ENCODE measurements around the gene ABCA9. TPM values are rescaled to one million over a fixed set of nuclear protein-coding genes. Genes with fewer than 3 reads are reported as not detected.

Gene ABCA9
- total RNA-seq, 1 donor: 23.2 TPM

DNA sequence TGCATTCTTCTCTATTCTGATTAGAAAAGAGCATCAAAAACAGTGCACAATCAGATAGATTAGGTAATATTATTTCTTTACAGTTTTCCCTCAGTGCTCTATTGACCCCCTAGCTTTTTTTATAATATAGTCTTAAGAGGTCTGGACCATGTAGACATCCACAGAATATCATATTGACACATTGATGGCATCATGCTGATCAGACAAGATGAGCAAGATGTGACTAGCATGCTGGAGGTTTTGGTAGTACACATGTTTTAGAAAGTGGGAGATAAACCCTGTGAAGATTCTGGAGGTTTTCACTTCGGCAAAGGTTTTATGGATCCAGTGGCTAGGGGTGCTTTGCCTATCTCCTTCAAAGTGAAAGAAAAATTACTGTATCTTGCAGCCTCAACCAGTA, 102.8 kb downstream of the ABCA9 start:
- H2AFZ ChIP-seq (ENCODE audit: low read length): no peak overlapping the region
- no peaks in the 10 kb centered on the region for H4K20me1 ChIP-seq (ENCODE audit: insufficient read depth, low read length)
- H3K27ac ChIP-seq (ENCODE audit: low read depth, low read length): no peak overlapping the region
- H3K4me3 ChIP-seq (ENCODE audit: insufficient read depth, low read length): no peak overlapping the region
- DNase-seq (ENCODE audit: insufficient read length, low spot score, missing footprints): no peak
- H3K4me2 ChIP-seq (ENCODE audit: insufficient read depth, low read length): no peak overlapping the region
- H3K4me1 ChIP-seq (ENCODE audit: insufficient read depth, low read length): peaks cover 13% of the 10 kb centered on the region
- H3K79me2 ChIP-seq (ENCODE audit: insufficient read depth, low read length): peaks cover 6% of the 10 kb centered on the region
- TF ChIP-seq, protein P1, sequence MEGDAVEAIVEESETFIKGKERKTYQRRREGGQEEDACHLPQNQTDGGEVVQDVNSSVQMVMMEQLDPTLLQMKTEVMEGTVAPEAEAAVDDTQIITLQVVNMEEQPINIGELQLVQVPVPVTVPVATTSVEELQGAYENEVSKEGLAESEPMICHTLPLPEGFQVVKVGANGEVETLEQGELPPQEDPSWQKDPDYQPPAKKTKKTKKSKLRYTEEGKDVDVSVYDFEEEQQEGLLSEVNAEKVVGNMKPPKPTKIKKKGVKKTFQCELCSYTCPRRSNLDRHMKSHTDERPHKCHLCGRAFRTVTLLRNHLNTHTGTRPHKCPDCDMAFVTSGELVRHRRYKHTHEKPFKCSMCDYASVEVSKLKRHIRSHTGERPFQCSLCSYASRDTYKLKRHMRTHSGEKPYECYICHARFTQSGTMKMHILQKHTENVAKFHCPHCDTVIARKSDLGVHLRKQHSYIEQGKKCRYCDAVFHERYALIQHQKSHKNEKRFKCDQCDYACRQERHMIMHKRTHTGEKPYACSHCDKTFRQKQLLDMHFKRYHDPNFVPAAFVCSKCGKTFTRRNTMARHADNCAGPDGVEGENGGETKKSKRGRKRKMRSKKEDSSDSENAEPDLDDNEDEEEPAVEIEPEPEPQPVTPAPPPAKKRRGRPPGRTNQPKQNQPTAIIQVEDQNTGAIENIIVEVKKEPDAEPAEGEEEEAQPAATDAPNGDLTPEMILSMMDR (IDR thresholded peaks at IDR 0.05; ENCODE audit: extremely low read depth, low read depth, low read length): no peak
- no peaks in the 10 kb centered on the region for H3K36me3 ChIP-seq (ENCODE audit: insufficient read depth, low read length)
- no peaks in the 10 kb centered on the region for H3K27me3 ChIP-seq (ENCODE audit: insufficient read depth, low read length)
- H3K9me3 ChIP-seq (ENCODE audit: low read depth, low read length): no peaks in the 10 kb centered on the region

DNA sequence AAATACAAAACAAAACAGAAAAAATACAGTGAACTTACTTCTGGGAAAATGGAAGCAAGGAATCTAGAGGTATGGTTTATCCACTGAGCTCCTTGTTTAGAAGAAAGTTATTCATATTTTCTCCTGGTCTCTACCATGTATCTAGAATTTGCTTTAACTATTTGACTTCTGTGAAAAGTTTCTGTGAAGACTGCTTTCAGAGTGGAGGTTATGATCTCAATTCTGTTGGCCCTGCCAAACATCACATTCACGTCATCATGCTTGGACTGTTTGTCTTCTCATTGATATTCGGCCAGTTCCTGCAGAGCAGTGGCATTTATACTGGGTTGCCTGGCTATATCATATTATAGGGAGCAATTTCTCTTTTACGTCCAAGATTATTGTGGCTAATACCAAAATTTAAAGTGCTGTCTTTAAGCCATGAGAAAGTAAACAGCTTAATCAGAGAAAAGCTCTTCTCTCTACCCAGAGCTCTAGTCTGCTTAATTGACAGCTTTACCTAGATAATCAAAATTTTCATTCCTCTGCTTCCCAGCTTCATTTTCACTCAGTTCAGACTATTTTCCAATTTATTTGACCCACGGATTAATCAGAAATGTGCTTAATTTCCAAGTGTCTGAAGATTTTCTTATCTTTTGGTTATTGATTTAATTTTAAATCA, 105.4 kb downstream of the ABCA9 start, which contains the start of gene ABCA8:
Gene ABCA8, minus strand, starts transcription at position 212 of the 661 bp plus-strand sequence. CDS start 13,358 bp downstream, outside the sequence.
- TF ChIP-seq, protein P1 (IDR thresholded peaks at IDR 0.05; ENCODE audit: extremely low read depth, low read depth, low read length): no peak
- no peak for DNase-seq (ENCODE audit: insufficient read length, low spot score, missing footprints)
- Histone ChIP-seq H3K36me3 (ENCODE audit: insufficient read depth, low read length) (no peaks in the 10 kb centered on the region), H3K9me3 (ENCODE audit: low read depth, low read length) (no peaks in the 10 kb centered on the region), H3K27ac (ENCODE audit: low read depth, low read length) (peak within 1 kb of the TSS; percentile 88), H4K20me1 (ENCODE audit: insufficient read depth, low read length) (no peaks in the 10 kb centered on the region), H3K4me1 (ENCODE audit: insufficient read depth, low read length) (peaks cover 13% of the 10 kb centered on the region), H3K79me2 (ENCODE audit: insufficient read depth, low read length) (peaks cover 8% of the 10 kb centered on the region), H3K27me3 (ENCODE audit: insufficient read depth, low read length) (no peaks in the 10 kb centered on the region), H3K4me3 (ENCODE audit: insufficient read depth, low read length) (peak within 1 kb of the TSS; percentile 69), H2AFZ (ENCODE audit: low read length) (peak within 1 kb of the TSS; percentile 85), H3K4me2 (ENCODE audit: insufficient read depth, low read length) (peak within 1 kb of the TSS; percentile 70)

GRCh38 chr17:68954146-68954896, 106.4 kb downstream of the ABCA9 start:
- peak overlapping the region; percentile 88 for H3K27ac ChIP-seq (ENCODE audit: low read depth, low read length)
- H2AFZ ChIP-seq (ENCODE audit: low read length): peak overlapping the region; percentile 42

More at GRCh38 chr17:68954146-68954896, 106.4 kb downstream of the ABCA9 start:
- DNase-seq (ENCODE audit: insufficient read length, low spot score, missing footprints): no peak
- Histone ChIP-seq H3K27me3 (ENCODE audit: insufficient read depth, low read length) (no peaks in the 10 kb centered on the region), H3K4me1 (ENCODE audit: insufficient read depth, low read length) (peaks cover 13% of the 10 kb centered on the region), H4K20me1 (ENCODE audit: insufficient read depth, low read length) (no peaks in the 10 kb centered on the region), H3K79me2 (ENCODE audit: insufficient read depth, low read length) (peaks cover 8% of the 10 kb centered on the region), H3K4me2 (ENCODE audit: insufficient read depth, low read length) (peak overlapping the region; percentile 70), H3K9me3 (ENCODE audit: low read depth, low read length) (no peaks in the 10 kb centered on the region), H3K36me3 (ENCODE audit: insufficient read depth, low read length) (no peaks in the 10 kb centered on the region), H3K4me3 (ENCODE audit: insufficient read depth, low read length) (peak overlapping the region; percentile 69)
- TF ChIP-seq, protein P1 (IDR thresholded peaks at IDR 0.05; ENCODE audit: extremely low read depth, low read depth, low read length): no peak

Data from osteoblast (primary cell).